Fibroblast of lung (primary cell): Measurements from ENCODE around the gene DNM1. TPM values are rescaled to one million over a fixed set of nuclear protein-coding genes. Genes with fewer than 3 reads are reported as not detected.

Source experiments
- DNase-seq, 2 donors: peaks; one replicate each; pipeline versions ENCODE4 v3.0.0 to v3.0.0-alpha.2; 2010; ENCODE audit warnings: low read depth in 2 of 2
- H2AFZ ChIP-seq: 2 replicates; pipeline ENCODE4 v1.5.1; 2012; ENCODE audit warnings: low read length, control low read depth, inconsistent platforms
- H3K27ac ChIP-seq: 2 replicates; pipeline ENCODE4 v1.5.1; 2011; ENCODE audit warnings: low read length, control low read depth; ENCODE audit not compliant: insufficient read depth
- H3K27me3 ChIP-seq: 2 replicates; pipeline ENCODE4 v1.5.1; 2011; ENCODE audit warnings: mild to moderate bottlenecking, low read length; ENCODE audit not compliant: control insufficient read depth, insufficient read depth
- H3K36me3 ChIP-seq: 2 replicates; pipeline ENCODE4 v1.5.1; 2011; ENCODE audit warnings: low read length; ENCODE audit not compliant: control insufficient read depth, insufficient read depth
- H3K4me1 ChIP-seq: 2 replicates; pipeline ENCODE4 v1.5.1; 2011; ENCODE audit warnings: low read length; ENCODE audit not compliant: control insufficient read depth, insufficient read depth; ENCODE audit errors: extremely low read depth
- H3K4me2 ChIP-seq: 2 replicates; pipeline ENCODE4 v1.5.1; 2011; ENCODE audit warnings: low read length, control low read depth; ENCODE audit not compliant: insufficient read depth; ENCODE audit errors: extremely low read depth
- H3K4me3 ChIP-seq, 4 experiments: fragments of 200-600 bp in 1 of 4; sonication (generic) in 1 of 4; replicated peaks in 1 of 4; 2 replicates each; pipeline ENCODE4 v1.5.1; 2011 to 2016; ENCODE audit warnings: low read length in 4 of 4, low read depth in 3 of 4, mild to moderate bottlenecking in 3 of 4, control low read depth in 2 of 4, inconsistent platforms in 1 of 4, mixed read lengths in 1 of 4; ENCODE audit not compliant: insufficient read depth in 1 of 4; ENCODE audit errors: control extremely low read depth in 1 of 4
- H3K79me2 ChIP-seq: 2 replicates; pipeline ENCODE4 v1.5.1; 2012; ENCODE audit warnings: mild to moderate bottlenecking, low read length, inconsistent platforms; ENCODE audit not compliant: control insufficient read depth, insufficient read depth
- H3K9ac ChIP-seq: 2 replicates; pipeline ENCODE4 v1.5.1; 2011; ENCODE audit warnings: mild to moderate bottlenecking, low read length, control low read depth; ENCODE audit not compliant: insufficient read depth
- H3K9me3 ChIP-seq: 2 replicates; pipeline ENCODE4 v1.5.1; 2012; ENCODE audit warnings: low read depth, low read length; ENCODE audit not compliant: control insufficient read depth, insufficient read depth
- H4K20me1 ChIP-seq: 2 replicates; pipeline ENCODE4 v1.5.1; 2011; ENCODE audit warnings: low read length; ENCODE audit not compliant: control insufficient read depth, insufficient read depth; ENCODE audit errors: extremely low read depth
- CTCF ChIP-seq, 2 donors: IDR thresholded peaks in 1 of 2; conservative IDR thresholded peaks in 1 of 2; 1 replicate in 1 of 2; 2 replicates in 1 of 2; pipeline ENCODE4 v1.5.1; 2011 to 2012; ENCODE audit warnings: low read length in 2 of 2, control low read depth in 1 of 2, inconsistent platforms in 1 of 2, low read depth in 1 of 2, mild to moderate bottlenecking in 1 of 2
- EZH2 ChIP-seq: IDR thresholded peaks from 2 replicates; pipeline ENCODE4 v1.5.1; 2012; ENCODE audit warnings: low read length, control low read depth, mild to moderate bottlenecking; ENCODE audit errors: missing control alignments
- polyA plus RNA-seq, 2 donors: library from polyadenylated mRNA; depleted of rRNA in 1 of 2; stranded (reverse) in 1 of 2; unstranded in 1 of 2; fragments of >200 nt; gene quantifications; 2 replicates each; pipeline ENCODE4 v1.2.1, GENCODE V29; 2011 to 2012; ENCODE audit warnings: missing spikeins in 1 of 2
- total RNA-seq: library from RNA; depleted of rRNA; stranded (reverse); fragments of >200 nt; gene quantifications from 2 replicates; pipeline ENCODE4 v1.2.1, GENCODE V29; 2014

Gene DNM1
- total and polyA plus RNA-seq, 2 donors (not counting 1 experiment from before 2014, with no cell fraction given): 3.7 to 30.4 TPM

DNA sequence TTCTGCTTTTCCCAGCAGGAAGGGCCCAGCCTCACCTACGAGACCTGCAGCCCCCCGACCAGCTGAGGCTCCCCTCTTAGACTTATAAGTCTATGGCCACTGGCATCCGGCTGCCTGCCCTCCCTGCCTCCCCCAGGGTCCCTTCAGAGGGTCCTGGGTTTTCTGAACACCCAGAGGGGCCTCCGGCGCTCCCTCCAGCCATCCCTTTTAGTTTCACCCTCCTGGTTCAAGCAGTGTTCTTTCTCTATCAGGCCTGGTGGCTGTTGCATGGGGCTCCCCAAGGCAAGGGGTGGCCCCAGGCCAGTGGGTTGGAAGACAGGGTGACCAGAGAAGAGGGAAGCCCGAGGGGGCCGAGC is 50.8 kb downstream of the DNM1 start:
- Histone ChIP-seq H4K20me1 (no peaks in the 10 kb centered on the region), H3K27me3 (no peaks in the 10 kb centered on the region), H3K27ac (no peak overlapping the region), H3K9me3 (no peaks in the 10 kb centered on the region), H3K9ac (no peak overlapping the region), H3K4me3 (no peak overlapping the region), H3K36me3 (peaks cover 16% of the 10 kb centered on the region), H3K4me2 (no peak overlapping the region), H3K79me2 (no peaks in the 10 kb centered on the region), H3K4me1 (no peaks in the 10 kb centered on the region), H2AFZ (no peak overlapping the region)
- no peak for DNase-seq
- no peak for TF ChIP-seq EZH2
- no peak for TF ChIP-seq CTCF (conservative IDR thresholded peaks at IDR 0.05 in 1 of 2, IDR thresholded peaks at IDR 0.05 in 1 of 2; ENCODE audit: low read depth in 1 of 2, low read length in 2 of 2)

- no peak for DNase-seq
- no peaks in the 10 kb centered on the region for H3K27me3 ChIP-seq
- no peaks in the 10 kb centered on the region for H3K9me3 ChIP-seq
- peaks cover 20% of the 10 kb centered on the region for H3K36me3 ChIP-seq
- TF ChIP-seq CTCF (conservative IDR thresholded peaks at IDR 0.05 in 1 of 2, IDR thresholded peaks at IDR 0.05 in 1 of 2; ENCODE audit: low read depth in 1 of 2, low read length in 2 of 2) (no peak), EZH2 (no peak)
- no peak overlapping the region for H2AFZ ChIP-seq
- no peak overlapping the region for H3K4me3 ChIP-seq
- no peaks in the 10 kb centered on the region for H3K79me2 ChIP-seq
- no peaks in the 10 kb centered on the region for H3K4me1 ChIP-seq
- no peaks in the 10 kb centered on the region for H4K20me1 ChIP-seq
- H3K27ac ChIP-seq: no peak overlapping the region
- H3K4me2 ChIP-seq: no peak overlapping the region
- no peak overlapping the region for H3K9ac ChIP-seq
Measured at GRCh38 chr9:128254362-128254761, 51.2 kb downstream of the DNM1 start.

DNA sequence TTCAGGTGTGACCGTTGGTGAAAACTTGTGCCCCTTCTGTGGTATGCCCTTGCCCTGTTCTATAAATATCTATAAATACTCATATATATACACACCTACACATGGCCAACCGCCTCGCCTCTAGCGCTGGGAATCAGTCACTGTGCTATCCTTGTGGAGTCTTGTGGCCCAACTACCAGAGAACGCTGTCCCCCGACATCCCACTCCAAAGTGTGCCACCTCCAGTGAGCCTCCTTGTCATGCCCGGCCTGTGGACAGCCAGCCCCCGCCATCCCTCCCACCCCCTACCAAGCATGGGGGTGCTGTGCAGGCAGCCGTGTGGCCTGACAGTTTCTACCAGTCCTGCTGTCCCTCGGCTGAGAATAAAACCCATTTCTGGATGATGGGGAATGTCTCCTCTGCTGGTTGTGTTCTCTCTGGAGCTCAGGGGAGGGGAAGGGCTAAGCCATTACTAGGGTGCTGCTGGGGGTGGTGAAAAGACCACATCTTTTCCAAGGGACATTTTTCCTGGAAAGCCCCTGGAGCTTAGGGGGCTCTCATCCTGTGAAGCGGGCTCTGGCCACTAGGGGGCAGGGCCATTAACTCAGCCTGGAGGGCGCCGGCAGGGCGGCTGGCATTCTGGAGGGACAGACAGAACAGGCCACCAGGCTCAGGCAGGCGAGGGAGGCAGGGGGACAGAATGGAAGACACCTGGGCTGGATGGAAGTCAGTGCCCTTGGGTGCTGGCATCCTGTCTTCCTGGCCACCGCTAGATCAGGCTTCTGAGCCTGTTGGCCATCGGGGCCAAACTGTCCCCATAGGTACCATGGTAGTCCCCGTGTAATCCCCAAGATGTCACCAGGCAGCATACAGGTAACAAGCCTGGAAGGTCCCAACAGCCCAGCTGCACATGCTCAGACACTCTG is 51.9 kb downstream of the DNM1 start:
- Histone ChIP-seq H3K4me3 (no peak overlapping the region), H3K36me3 (peaks cover 20% of the 10 kb centered on the region), H3K9ac (no peak overlapping the region), H3K4me2 (no peak overlapping the region), H4K20me1 (no peaks in the 10 kb centered on the region), H3K27me3 (no peaks in the 10 kb centered on the region), H3K9me3 (no peaks in the 10 kb centered on the region), H3K27ac (no peak overlapping the region), H2AFZ (no peak overlapping the region), H3K4me1 (no peaks in the 10 kb centered on the region), H3K79me2 (no peaks in the 10 kb centered on the region)
- TF ChIP-seq EZH2 (no peak), CTCF (conservative IDR thresholded peaks at IDR 0.05 in 1 of 2, IDR thresholded peaks at IDR 0.05 in 1 of 2; ENCODE audit: low read depth in 1 of 2, low read length in 2 of 2) (peak; percentile 75 to 92)
- DNase-seq: peak; percentile 36 to 42
